Stimulated activated CD8-positive, alpha-beta memory T cell treated with anti-CD3 and anti-CD28 coated beads, Interleukin-4, amount 100 ng/mL, for 48 hours (primary cell): ENCODE results near the gene MYO3B.
"Not testable (repeated sequence)": the region's sequence is repeated elsewhere in the genome, so short reads cannot be mapped to it uniquely, and the experiment has no call there.

Experiments
- DNase-seq: peaks from one replicate; pipeline ENCODE4 v3.0.0-alpha.2; 2020

Gene MYO3B

DNA sequence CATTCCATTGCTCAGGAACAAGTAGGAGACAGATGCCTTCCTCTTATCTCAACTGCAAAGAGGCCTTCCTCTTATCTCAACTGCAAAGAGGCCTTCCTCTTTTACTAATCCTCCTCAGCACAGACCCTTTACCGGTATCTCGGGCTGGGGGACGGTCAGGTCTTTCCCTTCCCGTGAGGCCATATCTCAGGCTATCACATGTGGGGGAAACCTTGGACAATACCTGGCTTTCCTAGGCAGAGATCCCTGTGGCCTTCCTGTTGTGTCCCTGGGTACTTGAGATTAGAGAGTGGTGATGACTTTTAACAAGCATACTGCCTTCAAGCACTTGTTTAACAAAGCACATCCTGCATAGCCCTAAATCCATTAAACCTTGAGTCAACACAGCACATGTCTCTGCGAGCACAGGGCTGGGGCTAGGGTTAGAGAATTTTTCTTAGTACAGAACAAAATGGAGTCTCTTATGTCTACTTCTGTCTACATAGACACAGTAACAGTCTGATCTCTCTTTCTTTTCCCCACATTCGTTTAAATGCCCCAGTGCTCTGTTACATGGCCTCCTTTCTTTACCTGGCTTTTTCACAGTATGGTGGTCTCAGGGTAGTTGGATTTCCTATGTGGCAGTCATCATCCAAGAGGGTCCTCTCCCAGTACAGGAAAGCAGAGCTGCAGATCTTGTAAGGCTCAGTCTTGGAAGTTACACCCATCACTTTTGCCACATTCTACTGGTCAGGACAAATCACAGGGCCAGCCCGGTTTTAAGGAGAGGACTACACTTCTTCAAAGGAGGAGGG lies 86.0 kb downstream of the MYO3B start:
- DNase-seq, result not testable (repeated sequence)

- no peak for DNase-seq
Observed at GRCh38 chr2:170264522-170264860, 86.5 kb downstream of the MYO3B start.

DNA sequence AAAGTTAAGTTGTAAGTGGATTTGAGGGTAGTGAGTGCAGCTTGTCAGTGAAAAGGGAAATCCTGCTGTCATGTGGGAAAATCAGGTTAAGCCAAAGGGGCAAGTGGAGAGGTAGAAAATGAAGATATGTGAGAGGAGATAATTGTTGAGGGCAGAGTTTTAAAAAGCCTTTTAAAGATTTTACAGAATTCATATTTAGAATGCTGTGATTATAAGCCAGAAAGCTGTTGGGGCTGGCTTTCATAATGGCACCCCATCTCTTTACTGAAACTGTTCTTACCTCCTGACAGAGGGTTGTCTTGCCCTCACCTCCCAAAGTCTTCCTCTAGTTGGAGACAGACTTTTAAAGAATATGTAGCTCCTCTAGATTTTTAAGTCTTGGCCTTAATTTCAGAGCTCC lies 86.9 kb downstream of the MYO3B start:
- DNase-seq, result no peak

DNA sequence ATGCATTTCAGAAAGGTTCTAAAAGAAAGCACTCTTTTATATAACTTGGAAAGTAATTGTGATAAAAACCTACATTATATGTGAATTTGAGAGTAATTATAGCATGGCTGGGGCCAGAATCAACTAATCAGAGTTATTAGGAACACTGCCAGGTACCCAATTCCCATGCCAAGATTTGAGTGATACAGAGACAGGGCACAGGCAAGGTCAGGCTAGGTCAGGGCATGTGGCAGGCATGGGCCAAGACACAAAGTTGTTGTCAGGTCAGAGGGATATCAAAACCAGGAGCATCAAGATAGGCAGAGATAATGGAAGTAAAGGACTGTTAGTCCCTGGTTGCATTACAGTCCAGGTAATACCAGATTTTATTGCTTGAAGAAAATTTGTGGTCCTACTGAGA lies 87.4 kb downstream of the MYO3B start:
- no peak for DNase-seq

- DNase-seq, result no peak
Observed at GRCh38 chr2:170266358-170266757, 88.4 kb downstream of the MYO3B start.

- DNase-seq, result no peak
Observed at GRCh38 chr2:170267071-170267470, 89.1 kb downstream of the MYO3B start.

DNA sequence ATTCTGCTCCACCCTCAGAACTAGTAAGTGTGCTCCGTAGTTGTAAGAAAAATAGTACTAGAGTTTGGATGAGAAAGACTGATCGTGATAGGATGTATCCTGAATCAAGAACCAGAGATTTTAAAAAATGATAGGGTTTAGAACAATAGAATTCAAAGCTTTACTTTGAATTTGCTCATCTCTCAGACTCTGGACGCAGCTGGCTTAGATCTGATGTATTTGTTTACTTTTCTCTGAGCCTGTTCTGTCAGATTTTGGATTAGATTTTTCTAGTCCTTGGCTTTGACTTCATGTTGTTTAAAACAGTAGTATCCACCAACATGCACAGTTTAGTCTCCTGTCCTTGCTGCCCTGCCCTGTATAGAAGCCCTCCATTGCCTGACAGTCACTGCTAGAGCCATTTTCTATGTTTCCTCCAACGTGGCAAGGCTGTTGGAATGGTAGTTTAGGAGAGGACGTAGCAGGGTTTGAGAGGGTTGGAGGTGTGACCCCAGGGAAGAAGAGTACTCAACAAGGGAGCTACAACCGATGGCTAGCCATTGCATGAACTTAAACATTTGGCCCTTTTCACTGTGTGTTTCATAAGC lies 92.4 kb downstream of the MYO3B start:
- DNase-seq, result no peak

GRCh38 chr2:170271340-170271739 lies 93.4 kb downstream of the MYO3B start:
- DNase-seq, result no peak

DNA sequence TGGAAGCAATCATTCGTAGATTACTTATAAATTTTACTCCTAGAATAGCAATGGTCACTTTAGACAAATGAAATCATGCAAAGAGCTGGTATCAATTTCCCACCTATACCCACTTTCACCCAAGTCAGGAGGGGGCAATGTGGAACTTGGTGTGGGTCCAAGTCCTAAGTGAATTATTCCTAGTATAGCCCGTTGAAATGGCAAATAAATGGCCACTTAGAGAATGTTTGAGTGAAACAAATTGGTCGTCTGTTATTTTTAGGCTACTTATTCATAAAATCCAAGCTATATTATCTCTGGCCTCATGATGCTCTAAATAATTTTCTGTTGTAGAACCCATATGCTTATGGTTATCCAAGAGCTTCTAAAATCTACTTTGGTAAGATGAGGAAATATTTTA lies 98.1 kb downstream of the MYO3B start:
- no peak for DNase-seq

- no peak for DNase-seq
Observed at GRCh38 chr2:170276925-170277629, 99.1 kb downstream of the MYO3B start.

DNA sequence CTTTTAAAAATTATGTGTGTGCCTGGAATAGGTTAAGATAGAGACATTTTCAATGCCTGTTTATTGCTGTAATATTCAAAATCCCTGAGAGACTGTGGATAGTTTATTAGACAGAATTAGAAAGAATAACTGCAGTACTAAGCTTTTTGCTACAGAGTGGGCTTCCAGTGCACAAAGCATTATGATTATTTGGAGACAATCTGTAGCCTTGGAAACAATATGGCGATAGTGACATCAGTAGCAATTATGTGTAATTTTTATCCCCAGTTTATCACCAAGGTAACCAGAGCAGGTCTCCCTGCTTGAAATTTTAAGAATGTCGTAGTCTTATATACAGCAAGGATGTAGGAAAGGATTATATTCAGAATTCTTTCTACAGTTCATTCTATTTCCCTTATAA lies 100.0 kb downstream of the MYO3B start:
- no peak for DNase-seq

DNA sequence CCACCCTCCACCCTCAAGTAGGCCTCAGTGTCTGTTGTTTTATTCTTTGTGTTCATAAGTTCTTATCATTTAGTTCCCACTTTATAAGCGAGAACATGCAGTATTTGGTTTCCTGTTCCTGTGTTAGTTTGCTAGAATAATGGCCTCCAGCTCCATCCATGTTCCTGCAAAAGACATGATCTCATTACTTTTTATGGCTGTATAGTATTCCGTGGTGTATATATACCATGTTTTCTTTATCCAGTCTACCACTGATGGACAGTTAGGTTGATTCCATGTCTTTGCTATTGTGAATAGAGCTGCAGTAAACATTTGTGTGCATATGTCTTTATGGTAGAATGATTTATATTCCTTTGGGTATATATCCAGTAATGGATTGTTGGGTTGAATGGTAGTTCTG lies 101.7 kb downstream of the MYO3B start:
- not testable (repeated sequence) for DNase-seq

DNA sequence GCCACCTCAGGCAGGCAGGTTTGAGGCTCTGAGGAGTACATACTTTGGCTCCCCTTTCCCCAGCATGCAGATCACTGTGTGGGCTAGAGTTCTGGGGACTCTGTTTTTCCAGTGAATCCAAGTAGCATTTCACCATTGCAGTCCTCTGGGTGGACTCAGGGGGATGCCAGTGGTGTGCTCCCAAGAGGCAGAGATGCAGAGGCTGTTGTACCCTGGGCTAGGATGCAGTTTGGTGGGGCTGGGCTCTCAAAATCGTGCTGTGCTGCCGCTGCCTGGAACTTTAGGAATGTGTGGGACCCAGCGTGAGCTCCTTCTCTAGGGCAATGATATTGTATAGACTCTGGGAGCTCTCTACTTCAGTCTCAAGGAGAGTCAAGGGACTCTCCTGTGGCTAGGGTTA lies 104.9 kb downstream of the MYO3B start:
- no peak for DNase-seq

DNA sequence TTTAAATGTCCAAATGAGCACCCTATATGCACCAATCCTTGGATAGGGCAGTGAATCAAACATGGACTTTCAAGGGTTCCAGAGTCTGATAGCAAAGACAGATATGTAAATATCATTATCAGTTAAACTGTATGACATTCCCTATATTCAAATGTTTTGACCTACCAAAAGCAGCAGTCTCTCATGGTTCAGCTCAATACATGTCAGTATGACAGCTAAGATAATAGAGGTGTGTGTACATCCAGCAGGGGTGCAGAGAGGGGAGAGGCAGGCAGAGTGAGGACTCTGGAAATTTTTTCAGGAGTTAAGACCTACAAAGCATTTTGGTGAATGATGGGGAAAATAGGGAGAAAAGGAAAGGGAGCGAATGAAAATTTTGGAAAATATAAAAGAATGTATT lies 106.3 kb downstream of the MYO3B start:
- DNase-seq, result no peak

DNA sequence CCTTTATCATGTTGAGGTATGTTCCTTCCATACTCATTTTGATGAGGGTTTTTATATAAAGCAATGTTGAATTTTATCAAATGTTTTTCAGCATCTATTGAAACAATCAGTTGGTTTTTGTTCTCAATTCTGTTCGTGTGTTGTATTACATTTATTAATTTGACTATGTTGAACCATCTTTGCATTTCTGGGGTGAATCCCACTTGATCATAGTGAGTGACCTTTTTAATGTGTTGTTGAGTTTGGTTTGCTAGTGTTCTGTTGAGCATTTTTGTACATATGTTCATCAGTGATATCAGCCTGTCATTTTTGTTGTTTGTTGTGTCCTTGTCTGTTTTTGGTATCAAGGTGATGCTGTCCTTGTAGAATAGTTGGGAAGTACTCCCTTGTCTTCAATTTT lies 110.9 kb downstream of the MYO3B start:
- DNase-seq, result no peak

- DNase-seq, result no peak
Observed at GRCh38 chr2:170291474-170291873, 113.5 kb downstream of the MYO3B start.

DNA sequence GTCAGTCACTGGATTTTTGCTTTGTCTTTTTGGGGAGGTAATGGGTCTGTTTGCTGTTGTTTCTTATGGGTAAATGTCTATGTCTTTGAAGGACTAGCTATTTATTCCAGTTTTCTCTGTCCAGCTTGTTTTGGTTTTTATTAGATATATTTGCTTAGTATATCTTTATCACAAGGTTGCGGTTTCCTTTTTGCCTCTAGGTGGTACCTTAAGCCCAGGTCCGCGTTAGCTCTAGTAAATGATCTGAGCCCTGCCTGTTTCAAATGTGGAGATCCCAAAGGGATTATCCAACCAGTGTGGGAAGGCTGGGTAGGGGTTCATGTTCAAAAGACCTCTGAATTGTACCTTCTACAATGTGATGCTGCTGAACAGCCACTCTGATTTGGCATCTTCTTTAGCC lies 114.5 kb downstream of the MYO3B start:
- DNase-seq, result no peak

GRCh38 chr2:170297496-170297895 lies 119.5 kb downstream of the MYO3B start:
- DNase-seq, result no peak

- no peak for DNase-seq
Observed at GRCh38 chr2:170298115-170298514, 120.2 kb downstream of the MYO3B start.

DNA sequence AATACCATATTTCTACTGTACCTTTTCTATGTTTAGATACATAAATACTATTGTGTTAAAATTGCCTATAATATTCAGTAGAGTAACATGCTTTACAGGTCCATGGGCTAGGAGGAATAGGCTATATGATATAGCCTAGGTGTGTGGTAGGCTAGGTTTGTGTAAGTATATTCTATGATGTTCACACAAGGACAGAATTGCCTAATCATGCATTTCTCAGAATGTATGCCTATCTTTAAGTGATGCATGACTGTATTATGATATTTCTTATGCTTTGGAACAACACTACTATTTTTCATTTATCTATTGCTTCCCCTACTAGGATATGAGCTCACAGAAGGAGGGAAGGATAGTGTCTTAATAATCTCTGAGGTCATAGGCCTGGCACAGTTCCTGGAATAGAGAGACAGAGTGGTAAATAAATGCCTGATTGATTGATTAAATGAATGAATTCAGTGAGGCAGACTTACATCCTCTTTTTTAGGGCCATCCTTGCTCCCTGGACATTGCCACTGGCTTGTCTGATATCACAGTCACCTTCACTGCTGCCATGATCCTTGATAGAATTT lies 121.0 kb downstream of the MYO3B start:
- DNase-seq, result no peak

DNA sequence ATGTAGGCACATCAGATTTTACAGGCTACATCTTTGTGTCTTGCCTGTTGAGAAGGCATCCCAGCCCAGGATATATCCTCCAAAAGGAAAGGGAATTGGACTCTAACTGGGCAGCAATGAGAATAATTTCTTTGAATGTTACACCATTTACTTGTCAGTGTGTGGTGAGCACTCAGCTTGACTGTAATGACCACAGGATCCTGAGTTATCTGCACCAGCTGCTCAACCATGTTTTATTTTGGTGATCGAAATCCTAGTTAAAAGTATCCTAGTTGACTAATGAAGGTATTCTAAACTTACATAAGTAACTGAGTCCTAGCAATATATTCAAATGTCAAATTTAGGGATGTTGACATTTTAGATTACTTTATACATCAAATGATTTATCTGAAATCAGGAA lies 123.0 kb downstream of the MYO3B start:
- no peak for DNase-seq

GRCh38 chr2:170301626-170302025 lies 123.7 kb downstream of the MYO3B start:
- no peak for DNase-seq

DNA sequence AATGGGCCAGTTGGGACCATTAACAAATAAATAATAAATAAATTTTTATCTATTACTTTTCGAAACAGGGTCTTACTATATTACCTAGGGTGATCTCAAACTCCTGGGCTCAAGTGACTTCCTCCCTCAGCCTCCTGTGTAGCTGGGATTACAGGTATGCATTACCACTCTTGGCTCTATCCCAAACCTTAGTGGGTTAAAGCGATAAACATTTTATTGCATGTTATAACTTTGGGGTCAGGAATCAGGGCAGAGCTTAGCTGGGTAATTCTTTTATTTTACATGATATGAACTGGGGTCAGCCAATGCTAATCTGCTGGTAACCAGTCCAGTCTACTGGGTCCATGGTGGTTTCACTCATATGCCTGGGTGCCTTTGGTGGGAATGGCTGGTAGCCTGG lies 127.8 kb downstream of the MYO3B start:
- no peak for DNase-seq

- DNase-seq, result no peak
Observed at GRCh38 chr2:170306293-170306873, 128.4 kb downstream of the MYO3B start.
